Peyer's patch (tissue), 4 donors: Measurements from ENCODE around the gene CXCL17. TPM values are rescaled to one million over a fixed set of nuclear protein-coding genes. Genes with fewer than 3 reads are reported as not detected.
"Not testable (repeated sequence)": the region's sequence is repeated elsewhere in the genome, so short reads cannot be mapped to it uniquely, and the experiment has no call there.

Experiments
- DNase-seq, 3 donors: peaks; one replicate each; pipeline ENCODE4 v3.0.0-alpha.2; 2017 to 2019
- H3K27ac ChIP-seq, 4 donors: fragments of 200-600 bp; sonication (generic); one replicate each; pipeline ENCODE4 v1.5.1; 2016 to 2019
- H3K27me3 ChIP-seq, 2 donors: fragments of 200-600 bp; sonication (generic); one replicate each; pipeline ENCODE4 v1.5.1; 2019
- H3K36me3 ChIP-seq, 3 donors: fragments of 200-600 bp; sonication (generic); one replicate each; pipeline ENCODE4 v1.5.1; 2016 to 2019
- H3K4me1 ChIP-seq, 4 donors: fragments of 200-600 bp; sonication (generic); one replicate each; pipeline ENCODE4 v1.5.1; 2016 to 2019
- H3K4me3 ChIP-seq, 4 donors: fragments of 200-600 bp; sonication (generic); 1 replicate in 3 of 4; 2 replicates in 1 of 4; pipeline ENCODE4 v1.5.1; 2016 to 2019; ENCODE audit warnings: mild to moderate bottlenecking in 1 of 4
- H3K9me3 ChIP-seq, 4 donors: fragments of 200-600 bp; sonication (generic); one replicate each; pipeline ENCODE4 v1.5.1; 2016 to 2019; ENCODE audit warnings: mild to moderate bottlenecking in 1 of 4
- POLR2A ChIP-seq, 2 donors: fragments of 450-650 bp; IDR thresholded peaks; one replicate each; pipeline ENCODE4 v1.5.1; 2017; ENCODE audit warnings: antibody characterized with exemption in 2 of 2, mild to moderate bottlenecking in 2 of 2, moderate library complexity in 2 of 2
- total RNA-seq, 4 donors: library from RNA; depleted of rRNA; stranded (reverse); fragments of >200 nt; gene quantifications; one replicate each; pipeline ENCODE4 v1.1.0, GENCODE V29; 2016
- TF ChIP-seq, protein P1 (sequence below), 6 experiments: fragments of 450-650 bp in 4 of 6; fragments of 200-600 bp in 2 of 6; sonication (generic) in 1 of 6; IDR thresholded peaks; one replicate each; pipeline ENCODE4 v1.5.1; 2017 to 2019; ENCODE audit warnings: antibody characterized with exemption in 6 of 6, mild to moderate bottlenecking in 3 of 6, moderate library complexity in 1 of 6

The CXCL17 gene, protein sequence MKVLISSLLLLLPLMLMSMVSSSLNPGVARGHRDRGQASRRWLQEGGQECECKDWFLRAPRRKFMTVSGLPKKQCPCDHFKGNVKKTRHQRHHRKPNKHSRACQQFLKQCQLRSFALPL
- total RNA-seq, result not detected

GRCh38 chr19:42442833-42443232, at the start of gene CXCL17:
CXCL17 (minus strand) TSS chr19:42442946; CDS start chr19:42442832, 114 bp downstream.
- Histone ChIP-seq H3K27ac (peak within 1 kb of the TSS in 1 of 4 donors; percentile 30), H3K9me3 (no peaks in the 10 kb centered on the region), H3K4me1 (peaks cover 0 to 7% (median 0%) of the 10 kb centered on the region in 4 donors), H3K27me3 (no peaks in the 10 kb centered on the region), H3K36me3 (no peaks in the 10 kb centered on the region), H3K4me3 (no peak within 1 kb of the TSS)
- no peak for DNase-seq
- no peak for TF ChIP-seq POLR2A (IDR thresholded peaks at IDR 0.05)
- TF ChIP-seq, protein P1, sequence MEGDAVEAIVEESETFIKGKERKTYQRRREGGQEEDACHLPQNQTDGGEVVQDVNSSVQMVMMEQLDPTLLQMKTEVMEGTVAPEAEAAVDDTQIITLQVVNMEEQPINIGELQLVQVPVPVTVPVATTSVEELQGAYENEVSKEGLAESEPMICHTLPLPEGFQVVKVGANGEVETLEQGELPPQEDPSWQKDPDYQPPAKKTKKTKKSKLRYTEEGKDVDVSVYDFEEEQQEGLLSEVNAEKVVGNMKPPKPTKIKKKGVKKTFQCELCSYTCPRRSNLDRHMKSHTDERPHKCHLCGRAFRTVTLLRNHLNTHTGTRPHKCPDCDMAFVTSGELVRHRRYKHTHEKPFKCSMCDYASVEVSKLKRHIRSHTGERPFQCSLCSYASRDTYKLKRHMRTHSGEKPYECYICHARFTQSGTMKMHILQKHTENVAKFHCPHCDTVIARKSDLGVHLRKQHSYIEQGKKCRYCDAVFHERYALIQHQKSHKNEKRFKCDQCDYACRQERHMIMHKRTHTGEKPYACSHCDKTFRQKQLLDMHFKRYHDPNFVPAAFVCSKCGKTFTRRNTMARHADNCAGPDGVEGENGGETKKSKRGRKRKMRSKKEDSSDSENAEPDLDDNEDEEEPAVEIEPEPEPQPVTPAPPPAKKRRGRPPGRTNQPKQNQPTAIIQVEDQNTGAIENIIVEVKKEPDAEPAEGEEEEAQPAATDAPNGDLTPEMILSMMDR (IDR thresholded peaks at IDR 0.05), result no peak

- Histone ChIP-seq H3K4me1 (no peaks in the 10 kb centered on the region), H3K36me3 (no peaks in the 10 kb centered on the region), H3K9me3 (no peaks in the 10 kb centered on the region), H3K27me3 (no peaks in the 10 kb centered on the region), H3K27ac (no peak overlapping the region), H3K4me3 (no peak overlapping the region)
- TF ChIP-seq, protein P1 (IDR thresholded peaks at IDR 0.05), result no peak
- no peak for TF ChIP-seq POLR2A (IDR thresholded peaks at IDR 0.05)
- DNase-seq, result no peak
These were observed 46.2 kb upstream of the CXCL17 start for GRCh38 chr19:42488783-42489521.

GRCh38 chr19:42487798-42488178, 45.0 kb upstream of the CXCL17 start:
- Histone ChIP-seq H3K4me1 (no peaks in the 10 kb centered on the region), H3K4me3 (no peak overlapping the region), H3K36me3 (no peaks in the 10 kb centered on the region), H3K27me3 (no peaks in the 10 kb centered on the region), H3K27ac (no peak overlapping the region), H3K9me3 (no peaks in the 10 kb centered on the region)
- TF ChIP-seq POLR2A (IDR thresholded peaks at IDR 0.05), result no peak
- TF ChIP-seq, protein P1 (IDR thresholded peaks at IDR 0.05), result no peak
- no peak for DNase-seq

DNA sequence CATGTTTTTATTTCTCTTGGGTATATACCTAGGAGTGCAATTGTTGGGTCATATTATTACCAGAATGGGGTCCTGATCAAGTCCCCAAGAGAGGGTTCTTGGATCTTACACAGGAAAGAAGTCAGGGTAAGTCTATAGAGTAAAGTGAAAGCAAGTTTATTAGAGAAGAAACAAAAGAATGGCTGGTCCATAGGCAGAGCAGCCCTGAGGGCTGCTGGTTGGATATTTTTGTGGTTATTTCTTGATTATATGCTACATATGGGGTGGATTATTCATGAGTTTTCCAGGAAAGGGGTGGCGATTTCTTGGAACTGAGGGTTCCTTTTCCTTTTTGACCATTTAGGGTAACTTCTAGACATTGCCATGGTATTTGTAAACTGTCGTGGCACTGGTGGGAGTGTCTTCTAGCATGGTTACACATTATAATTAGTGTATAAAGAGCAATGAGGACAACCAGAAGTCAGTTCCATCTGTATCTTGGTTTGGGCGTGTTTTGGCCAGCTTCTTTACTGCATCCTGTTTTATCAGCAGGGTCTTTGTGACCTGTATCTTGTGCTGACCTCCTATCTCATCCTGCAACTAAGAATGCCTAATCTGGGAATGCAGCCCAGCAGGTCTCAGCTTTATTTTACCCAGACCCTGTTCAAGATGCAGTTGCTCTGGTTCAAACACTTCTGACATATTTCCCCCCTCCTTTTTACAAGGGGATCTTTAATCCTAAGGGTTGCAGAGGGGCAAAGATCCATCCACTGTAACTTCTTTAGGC, 44.5 kb upstream of the CXCL17 start:
- no peak overlapping the region for H3K4me3 ChIP-seq
- H3K9me3 ChIP-seq, result no peaks in the 10 kb centered on the region
- H3K4me1 ChIP-seq, result no peaks in the 10 kb centered on the region
- no peak overlapping the region for H3K27ac ChIP-seq
- no peaks in the 10 kb centered on the region for H3K36me3 ChIP-seq
- no peaks in the 10 kb centered on the region for H3K27me3 ChIP-seq
- TF ChIP-seq, protein P1 (IDR thresholded peaks at IDR 0.05), result no peak
- TF ChIP-seq POLR2A (IDR thresholded peaks at IDR 0.05), result no peak
- no peak for DNase-seq

DNA sequence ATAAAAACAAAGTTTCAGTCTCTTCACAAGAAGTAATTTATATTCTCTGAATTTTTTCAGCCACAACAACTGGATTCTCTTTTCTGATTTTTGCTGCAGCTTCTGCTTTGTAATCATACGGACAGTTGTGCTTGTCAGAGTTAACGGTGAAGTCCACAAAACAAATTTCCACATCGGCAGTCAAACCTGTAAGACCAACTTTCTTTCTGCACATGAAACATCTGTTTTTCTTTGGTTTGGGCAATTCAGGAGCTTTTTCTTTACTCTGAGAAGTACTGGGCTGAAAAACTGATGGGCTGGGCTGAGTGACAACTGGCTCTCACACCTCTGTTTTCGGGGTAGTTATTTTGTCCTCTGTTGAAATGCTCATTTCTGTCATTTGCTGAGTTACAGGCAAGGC, 42.3 kb upstream of the CXCL17 start:
- H3K4me3 ChIP-seq, H3K27me3 ChIP-seq, H3K4me1 ChIP-seq, H3K9me3 ChIP-seq, H3K36me3 ChIP-seq, DNase-seq, H3K27ac ChIP-seq: not testable (repeated sequence)
